G401.6 (cell line): ENCODE measurements around the gene OR52A5.

ENCODE experiments used
- FAIRE-seq: peaks from 2 replicates; lab custom pipeline; 2012; peaks lifted over from hg19 to GRCh38; lab: Jason Lieb, UNC

Gene OR52A5

GRCh38 chr11:5115339-5115738 is 22.8 kb downstream of the OR52A5 start:
- no peak for FAIRE-seq

GRCh38 chr11:5107285-5107684 is 30.9 kb downstream of the OR52A5 start:
- no peak for FAIRE-seq

- no peak for FAIRE-seq
Observed at GRCh38 chr11:5103066-5103465, 35.1 kb downstream of the OR52A5 start.

DNA sequence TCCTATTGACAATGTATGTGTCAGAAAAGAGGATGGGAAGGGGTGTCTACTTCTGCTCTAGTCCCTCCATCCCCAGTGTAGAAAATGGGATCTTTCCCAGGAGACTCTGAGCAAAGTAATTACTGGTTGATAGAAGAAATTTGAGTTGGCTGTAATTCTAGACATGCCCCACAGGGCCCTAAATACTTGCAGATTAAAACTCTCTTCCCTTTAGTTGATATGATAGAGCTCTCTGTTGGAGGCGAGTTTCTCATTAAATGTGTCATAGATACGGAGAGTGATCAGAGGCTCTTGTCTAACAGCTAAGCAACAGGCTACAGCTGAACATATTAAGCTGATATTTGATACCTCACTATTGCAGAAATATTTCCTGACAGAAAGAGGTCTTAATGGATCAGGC is 35.9 kb downstream of the OR52A5 start:
- FAIRE-seq = no peak

DNA sequence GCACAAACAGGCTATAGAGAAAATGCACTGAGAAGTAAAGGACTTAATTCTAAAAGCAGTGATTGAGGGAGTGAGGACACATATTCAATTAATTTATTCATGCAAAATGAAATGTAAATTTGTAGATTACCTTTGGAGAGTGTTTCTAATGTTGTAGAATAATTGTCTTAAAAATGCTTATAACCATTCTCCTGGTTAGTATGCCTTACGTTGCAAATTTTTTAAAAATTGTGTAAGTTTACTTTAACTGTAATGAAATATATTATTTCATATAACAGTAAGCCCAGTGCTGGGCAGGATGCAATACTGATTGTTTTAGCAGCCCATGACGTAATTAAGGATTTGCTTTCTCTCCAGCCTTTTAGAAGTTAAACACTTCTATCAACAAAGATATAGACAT is 42.1 kb downstream of the OR52A5 start:
- FAIRE-seq = no peak

DNA sequence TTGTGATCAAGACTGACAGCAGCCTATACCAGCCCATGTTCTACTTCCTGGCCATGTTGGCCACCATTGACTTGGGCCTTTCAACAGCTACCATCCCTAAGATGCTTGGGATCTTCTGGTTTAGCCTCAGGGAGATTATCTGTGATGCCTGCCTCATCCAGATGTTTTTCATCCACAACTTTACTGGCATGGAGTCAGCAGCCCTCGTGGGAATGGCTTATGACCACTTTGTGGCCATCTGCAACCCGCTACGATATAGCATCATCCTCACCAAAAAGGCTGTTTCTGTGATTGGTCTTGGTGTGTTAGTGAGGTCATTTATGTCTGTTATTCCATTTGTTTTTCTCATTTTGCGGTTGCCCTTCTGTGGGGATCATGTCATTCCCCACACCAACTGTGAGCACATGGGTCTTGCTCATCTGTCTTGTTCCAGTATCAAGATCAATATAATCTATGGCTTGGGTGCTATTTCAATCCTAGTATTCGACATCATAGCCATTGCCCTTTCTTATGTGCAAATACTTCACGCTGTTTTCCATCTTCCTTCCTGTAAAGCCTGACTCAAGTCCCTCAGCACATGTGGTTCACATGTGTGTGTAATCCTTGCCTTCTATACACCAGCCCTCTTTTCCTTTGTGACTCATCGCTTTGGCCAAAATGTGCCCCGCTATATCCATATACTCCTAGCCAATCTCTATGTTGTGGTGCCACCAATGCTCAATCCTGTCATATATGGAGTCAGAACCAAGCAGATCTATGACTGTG is 45.2 kb downstream of the OR52A5 start:
- no peak for FAIRE-seq

- FAIRE-seq = no peak
Observed at GRCh38 chr11:5090668-5091067, 47.5 kb downstream of the OR52A5 start.

- FAIRE-seq = no peak
Observed at GRCh38 chr11:5088556-5088955, 49.6 kb downstream of the OR52A5 start.

- FAIRE-seq = no peak
Observed at GRCh38 chr11:5083602-5084001, 54.6 kb downstream of the OR52A5 start.

DNA sequence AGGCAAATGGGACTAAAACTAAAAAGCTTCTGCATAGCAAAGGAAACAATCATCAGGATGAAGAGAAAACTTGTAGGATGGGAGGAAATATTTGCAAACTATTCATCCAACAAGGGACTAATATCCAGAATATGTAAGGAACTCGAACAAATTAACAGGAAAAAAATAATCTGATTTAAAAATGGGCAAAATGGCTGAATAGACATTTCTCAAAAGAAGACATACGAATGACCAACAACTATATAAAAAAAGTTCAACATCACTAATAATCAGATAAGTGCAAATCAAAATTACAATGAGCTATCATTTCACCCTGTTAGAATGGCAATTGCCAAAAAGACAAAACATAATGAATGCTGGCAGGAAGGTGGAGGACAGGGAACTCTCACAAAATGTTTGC is 56.8 kb downstream of the OR52A5 start:
- FAIRE-seq = no peak
